GM12878 (cell line): ENCODE data around the gene WNT3A. TPM values are rescaled to one million over a fixed set of nuclear protein-coding genes. Genes with fewer than 3 reads are reported as not detected.
A peak's percentile ranks its signal among the peaks of the same experiment; 100 is the strongest.

Experiments used
- ATAC-seq: fragments of 200-7000 bp; cut with Tn5 transposase; 3 replicates; pipeline ENCODE4 v1.9.1; 2020; ENCODE audit warnings: mild to moderate bottlenecking, moderate library complexity
- BruUV-seq: library from RNA; stranded (reverse); fragments of 400-500 nt; replicated peaks from 2 replicates; lab custom pipeline; 2021; lab: Mats Ljungman, UMichigan
- CTCF ChIA-PET: fragments of 300-600 bp; sonication (Branson Sonifier 250); formaldehyde crosslinking; extraction: SDS; loops from one replicate; lab custom pipeline; 2021; ENCODE audit warnings: inconsistent platforms; lab: Yijun Ruan, JAX
- POLR2A ChIA-PET: fragments of 350-600 bp; formaldehyde crosslinking; extraction: SDS; loops from one replicate; lab custom pipeline; 2021; ENCODE audit warnings: inconsistent platforms; lab: Charles Lee
- RAD21 ChIA-PET: fragments of 300-600 bp; sonication (Branson Sonifier 250); formaldehyde crosslinking; loops from one replicate; lab custom pipeline; 2023; ENCODE audit warnings: antibody characterized with exemption; ENCODE audit not compliant: unreplicated experiment; lab: Charles Lee
- SMC1A ChIA-PET: fragments of 300-600 bp; sonication (Branson Sonifier 250); formaldehyde crosslinking; loops from one replicate; lab custom pipeline; 2023; ENCODE audit not compliant: unreplicated experiment, uncharacterized antibody; lab: Charles Lee
- DNase-seq: peaks from one replicate; pipeline ENCODE4 v3.0.0-alpha.2; 2011; ENCODE audit warnings: low read depth, low spot score
- FAIRE-seq: peaks from 3 replicates; lab custom pipeline; 2011; peaks lifted over from hg19 to GRCh38; lab: Jason Lieb, UNC
- H2AFZ ChIP-seq: 2 replicates; pipeline ENCODE4 v1.6.0; 2011; ENCODE audit warnings: low read depth, low read length, control low read depth; ENCODE audit not compliant: control insufficient read depth
- H3K27ac ChIP-seq: 2 replicates; pipeline ENCODE4 v1.5.1; 2011; ENCODE audit warnings: control low read depth; ENCODE audit not compliant: control insufficient read depth, insufficient read depth
- H3K27me3 ChIP-seq, 2 experiments: replicated peaks in 1 of 2; 2 replicates each; pipeline versions ENCODE4 v1.6.0 to v1.6.1; 2011; ENCODE audit warnings: low read length in 1 of 2; ENCODE audit not compliant: control insufficient read depth in 2 of 2, insufficient read depth in 2 of 2
- H3K36me3 ChIP-seq, 2 experiments: 2 replicates each; pipeline ENCODE4 v1.5.1; 2011; ENCODE audit warnings: low read length in 1 of 2; ENCODE audit not compliant: control insufficient read depth in 2 of 2, insufficient read depth in 2 of 2
- H3K4me1 ChIP-seq: 2 replicates; pipeline ENCODE4 v1.6.1; 2011; ENCODE audit warnings: mild to moderate bottlenecking, low read length, moderate library complexity, mixed read lengths; ENCODE audit not compliant: control insufficient read depth, insufficient read depth
- H3K4me2 ChIP-seq: 2 replicates; pipeline ENCODE4 v1.6.0; 2011; ENCODE audit warnings: control low read depth; ENCODE audit not compliant: control insufficient read depth, insufficient read depth
- H3K4me3 ChIP-seq: fragments of 200-600 bp; sonication (generic); 2 replicates; pipeline ENCODE4 v1.5.1; 2016
- H3K79me2 ChIP-seq: 2 replicates; pipeline ENCODE4 v1.6.0; 2011; ENCODE audit warnings: low read length; ENCODE audit not compliant: control insufficient read depth, insufficient read depth
- H3K9ac ChIP-seq: 2 replicates; pipeline ENCODE4 v1.8.0; 2011; ENCODE audit warnings: low read length, control low read depth, mixed read lengths; ENCODE audit not compliant: control insufficient read depth, insufficient read depth
- H3K9me3 ChIP-seq: replicated peaks from 3 replicates; pipeline ENCODE4 v1.5.1; 2011; ENCODE audit warnings: mild to moderate bottlenecking, low read length; ENCODE audit not compliant: control insufficient read depth, insufficient read depth
- H4K20me1 ChIP-seq: 2 replicates; pipeline ENCODE4 v1.6.0; 2011; ENCODE audit not compliant: control insufficient read depth, insufficient read depth
- CBFB ChIP-seq: IDR thresholded peaks from 2 replicates; pipeline ENCODE4 v1.6.1; 2016; ENCODE audit warnings: antibody characterized with exemption, low read depth
- CBX3 ChIP-seq: fragments of 200-600 bp; sonication (generic); IDR thresholded peaks from 2 replicates; pipeline ENCODE4 v1.6.1; 2016; ENCODE audit warnings: low read depth, borderline replicate concordance
- HDAC2 ChIP-seq: fragments of 200-600 bp; sonication (generic); IDR thresholded peaks from 2 replicates; pipeline ENCODE4 v1.6.1; 2017
- IRF5 ChIP-seq: fragments of 450-650 bp; IDR thresholded peaks from 2 replicates; pipeline ENCODE4 v1.6.1; 2017; ENCODE audit warnings: borderline replicate concordance
- NKRF ChIP-seq: fragments of 450-650 bp; conservative IDR thresholded peaks from 2 replicates; pipeline ENCODE4 v1.6.1; 2017; ENCODE audit warnings: mild to moderate bottlenecking, moderate library complexity
- NR2C1 ChIP-seq: fragments of 450-650 bp; IDR thresholded peaks from 2 replicates; pipeline ENCODE4 v1.6.1; 2017; ENCODE audit warnings: antibody characterized with exemption, mild to moderate bottlenecking, moderate library complexity
- NR2C2 ChIP-seq: IDR thresholded peaks from 2 replicates; pipeline ENCODE4 v1.6.1; 2011; ENCODE audit warnings: borderline replicate concordance, low read depth; ENCODE audit not compliant: control insufficient read depth, insufficient read length
- NR2F1 ChIP-seq: fragments of 450-650 bp; conservative IDR thresholded peaks from 2 replicates; pipeline ENCODE4 v1.6.1; 2017; ENCODE audit warnings: mild to moderate bottlenecking
- RFX5 ChIP-seq: IDR thresholded peaks from 2 replicates; pipeline ENCODE4 v1.6.1; 2011; ENCODE audit warnings: low read depth, low read length, improper control_type of control experiment
- TAF1 ChIP-seq: IDR thresholded peaks from 2 replicates; pipeline ENCODE4 v1.6.1; 2011; ENCODE audit warnings: mild to moderate bottlenecking, low read depth, low read length, borderline replicate concordance
- USF1 ChIP-seq: IDR thresholded peaks from 2 replicates; pipeline ENCODE4 v1.6.1; 2011; ENCODE audit warnings: borderline replicate concordance, low read depth, mild to moderate bottlenecking, moderate library complexity, mixed read lengths, low read length; ENCODE audit not compliant: insufficient read depth; ENCODE audit errors: extremely low read length
- ZNF207 ChIP-seq: fragments of 450-650 bp; IDR thresholded peaks from 2 replicates; pipeline ENCODE4 v1.6.1; 2014; ENCODE audit warnings: antibody characterized with exemption, mild to moderate bottlenecking, borderline replicate concordance
- WGBS: methylation state at CpG from one replicate; pipeline ENCODE4 v1.1.6; 2016; ENCODE audit warnings: low lambda C conversion rate; ENCODE audit not compliant: insufficient replicate concordance, insufficient coverage; ENCODE audit errors: missing lambda C conversion rate; 5-methylcytosine and 5-hydroxymethylcytosine counted together
- in situ Hi-C: fragments of 300-500 bp; cut with MboI; formaldehyde crosslinking; loops from 9 replicates; pipeline ENCODE4 v1.14.3; 2018; ENCODE audit warnings: mixed read lengths
- intact Hi-C: fragments of 100-400 bp; cut with micrococcal nuclease; formaldehyde crosslinking; loops from one replicate; pipeline ENCODE4 v1.14.2; 2022; ENCODE audit not compliant: unreplicated experiment
- polyA plus RNA-seq, 11 experiments: library from polyadenylated mRNA; depleted of rRNA in 4 of 11; unstranded in 6 of 11; stranded (reverse) in 5 of 11; fragments of >200 nt; fragmentation: Nextera tagmentation in 4 of 11; fragmentation: Illumina TruSeq in 1 of 11; extraction: Ambion mirVana in 4 of 11; extraction: Trizol in 1 of 11; gene quantifications; 1 replicate in 1 of 11; 2 replicates in 10 of 11; pipeline versions ENCODE4 v1.2.1 to v1.2.3, GENCODE V29; 2011 to 2016; ENCODE audit warnings: inconsistent platforms in 2 of 11, missing spikeins in 2 of 11, low read depth in 1 of 11
- total RNA-seq, 4 experiments: library from RNA; depleted of rRNA in 3 of 4; stranded (reverse); fragments of >200 nt in 3 of 4; fragmentation: Illumina TruSeq in 1 of 4; extraction: Trizol in 1 of 4; gene quantifications; 2 replicates each; pipeline versions ENCODE4 v1.2.1 to v1.2.3, GENCODE V29; 2013 to 2021
- TF ChIP-seq, protein P1 (sequence below): IDR thresholded peaks from 2 replicates; pipeline ENCODE4 v1.6.1; 2012; ENCODE audit warnings: mild to moderate bottlenecking, low read depth, low read length
- TF ChIP-seq, protein P2 (sequence below): fragments of 450-650 bp; IDR thresholded peaks from 2 replicates; pipeline ENCODE4 v1.6.1; 2016; ENCODE audit warnings: mild to moderate bottlenecking

The WNT3A gene
- total and polyA plus RNA-seq, 10 of the 15 experiments (the other 5 are each of a cell fraction or from before 2014, with no cell fraction given), result 0.16 TPM; not detected in 9

GRCh38 chr1:228071839-228072657, 65.2 kb downstream of the WNT3A start:
- 16% methylated on average over 7 of the region's 7 CpGs for WGBS
- TF ChIP-seq TAF1, result no peak
- 0 out of 2 replicates have a peak, but pooled peaks have one; percentile 21 for TF ChIP-seq NR2F1
- TF ChIP-seq CBX3, result no peak
- no peak for TF ChIP-seq RFX5
- TF ChIP-seq USF1, result peak; percentile 6
- no peak for TF ChIP-seq CBFB
- TF ChIP-seq IRF5, result no peak
- TF ChIP-seq NKRF, result no peak
- no peak for TF ChIP-seq HDAC2
- TF ChIP-seq ZNF207, result no peak
- TF ChIP-seq, protein P1, sequence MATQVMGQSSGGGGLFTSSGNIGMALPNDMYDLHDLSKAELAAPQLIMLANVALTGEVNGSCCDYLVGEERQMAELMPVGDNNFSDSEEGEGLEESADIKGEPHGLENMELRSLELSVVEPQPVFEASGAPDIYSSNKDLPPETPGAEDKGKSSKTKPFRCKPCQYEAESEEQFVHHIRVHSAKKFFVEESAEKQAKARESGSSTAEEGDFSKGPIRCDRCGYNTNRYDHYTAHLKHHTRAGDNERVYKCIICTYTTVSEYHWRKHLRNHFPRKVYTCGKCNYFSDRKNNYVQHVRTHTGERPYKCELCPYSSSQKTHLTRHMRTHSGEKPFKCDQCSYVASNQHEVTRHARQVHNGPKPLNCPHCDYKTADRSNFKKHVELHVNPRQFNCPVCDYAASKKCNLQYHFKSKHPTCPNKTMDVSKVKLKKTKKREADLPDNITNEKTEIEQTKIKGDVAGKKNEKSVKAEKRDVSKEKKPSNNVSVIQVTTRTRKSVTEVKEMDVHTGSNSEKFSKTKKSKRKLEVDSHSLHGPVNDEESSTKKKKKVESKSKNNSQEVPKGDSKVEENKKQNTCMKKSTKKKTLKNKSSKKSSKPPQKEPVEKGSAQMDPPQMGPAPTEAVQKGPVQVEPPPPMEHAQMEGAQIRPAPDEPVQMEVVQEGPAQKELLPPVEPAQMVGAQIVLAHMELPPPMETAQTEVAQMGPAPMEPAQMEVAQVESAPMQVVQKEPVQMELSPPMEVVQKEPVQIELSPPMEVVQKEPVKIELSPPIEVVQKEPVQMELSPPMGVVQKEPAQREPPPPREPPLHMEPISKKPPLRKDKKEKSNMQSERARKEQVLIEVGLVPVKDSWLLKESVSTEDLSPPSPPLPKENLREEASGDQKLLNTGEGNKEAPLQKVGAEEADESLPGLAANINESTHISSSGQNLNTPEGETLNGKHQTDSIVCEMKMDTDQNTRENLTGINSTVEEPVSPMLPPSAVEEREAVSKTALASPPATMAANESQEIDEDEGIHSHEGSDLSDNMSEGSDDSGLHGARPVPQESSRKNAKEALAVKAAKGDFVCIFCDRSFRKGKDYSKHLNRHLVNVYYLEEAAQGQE, result no peak
- TF ChIP-seq NR2C1, result no peak
- peak; percentile 6 for TF ChIP-seq NR2C2
- TF ChIP-seq, protein P2, sequence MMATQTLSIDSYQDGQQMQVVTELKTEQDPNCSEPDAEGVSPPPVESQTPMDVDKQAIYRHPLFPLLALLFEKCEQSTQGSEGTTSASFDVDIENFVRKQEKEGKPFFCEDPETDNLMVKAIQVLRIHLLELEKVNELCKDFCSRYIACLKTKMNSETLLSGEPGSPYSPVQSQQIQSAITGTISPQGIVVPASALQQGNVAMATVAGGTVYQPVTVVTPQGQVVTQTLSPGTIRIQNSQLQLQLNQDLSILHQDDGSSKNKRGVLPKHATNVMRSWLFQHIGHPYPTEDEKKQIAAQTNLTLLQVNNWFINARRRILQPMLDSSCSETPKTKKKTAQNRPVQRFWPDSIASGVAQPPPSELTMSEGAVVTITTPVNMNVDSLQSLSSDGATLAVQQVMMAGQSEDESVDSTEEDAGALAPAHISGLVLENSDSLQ, result no peak

More at GRCh38 chr1:228071839-228072657, 65.2 kb downstream of the WNT3A start:
- Histone ChIP-seq H3K4me1 (no peaks in the 10 kb centered on the region), H3K9ac (no peak overlapping the region), H3K36me3 (no peaks in the 10 kb centered on the region), H3K9me3 (no peaks in the 10 kb centered on the region), H3K79me2 (no peaks in the 10 kb centered on the region), H4K20me1 (no peaks in the 10 kb centered on the region), H3K27me3 (no peaks in the 10 kb centered on the region), H3K4me2 (no peak overlapping the region), H2AFZ (no peak overlapping the region), H3K27ac (no peak overlapping the region), H3K4me3 (no peak overlapping the region)
- SMC1A ChIA-PET, result no interaction called here
- CTCF ChIA-PET, result no interaction called here
- FAIRE-seq (no peak), DNase-seq (no peak), ATAC-seq (peak; percentile 58)
- RAD21 ChIA-PET, result no interaction called here
- no TSS peak for BruUV-seq
- in situ Hi-C loops (no loop called here), intact Hi-C loops (loop anchor here (5.0 to 10.0 kb wide), 2 partner anchors 70 to 307 kb away; no protein-coding TSS in a partner anchor)
- POLR2A ChIA-PET, result no interaction called here
